Activated CD8-positive, alpha-beta memory T cell treated with anti-CD3 and anti-CD28 coated beads, Interleukin-2, amount 50 U/mL, for 1 hour (primary cell): Measurements from ENCODE around the gene FKBP10.
"Not testable (repeated sequence)": the region's sequence is repeated elsewhere in the genome, so short reads cannot be mapped to it uniquely, and the experiment has no call there.

Experiments used
- DNase-seq: peaks from one replicate; pipeline ENCODE4 v3.0.0-alpha.2; 2020; ENCODE audit errors: extremely low read depth

Gene FKBP10

GRCh38 chr17:41837761-41838538 lies 25.1 kb downstream of the FKBP10 start, which contains the start of gene KLHL10:
KLHL10 (plus strand) TSS chr17:41837825; CDS start chr17:41837933, 108 bp downstream.
- DNase-seq, result no peak

GRCh38 chr17:41839448-41839847 lies 26.6 kb downstream of the FKBP10 start:
- not testable (repeated sequence) for DNase-seq

- not testable (repeated sequence) for DNase-seq
Observed at GRCh38 chr17:41840781-41841180, 28.0 kb downstream of the FKBP10 start.

GRCh38 chr17:41844971-41845370 lies 32.2 kb downstream of the FKBP10 start:
- DNase-seq, result no peak

GRCh38 chr17:41848788-41849187 lies 36.0 kb downstream of the FKBP10 start:
- DNase-seq, result no peak

- DNase-seq, result no peak
Observed at GRCh38 chr17:41849251-41849990, 36.6 kb downstream of the FKBP10 start.

- DNase-seq, result not testable (repeated sequence)
Observed at GRCh38 chr17:41851382-41851781, 38.6 kb downstream of the FKBP10 start.

- DNase-seq, result no peak
Observed at GRCh38 chr17:41860254-41860931, 47.6 kb downstream of the FKBP10 start.

GRCh38 chr17:41863074-41863848 lies 50.5 kb downstream of the FKBP10 start:
- DNase-seq, result no peak

- no peak for DNase-seq
Observed at GRCh38 chr17:41864498-41864835, 51.7 kb downstream of the FKBP10 start.

- peak; percentile 62 for DNase-seq
Observed at GRCh38 chr17:41864836-41865595, 52.2 kb downstream of the FKBP10 start, which contains the start of gene KLHL11. KLHL11 (minus strand) TSS chr17:41865423; CDS start chr17:41865370, 53 bp downstream.

- no peak for DNase-seq
Observed at GRCh38 chr17:41865596-41865893, 52.7 kb downstream of the FKBP10 start.

GRCh38 chr17:41868568-41868967 lies 55.8 kb downstream of the FKBP10 start:
- no peak for DNase-seq

GRCh38 chr17:41869426-41869825 lies 56.6 kb downstream of the FKBP10 start:
- DNase-seq, result no peak

- no peak for DNase-seq
Observed at GRCh38 chr17:41870097-41870496, 57.3 kb downstream of the FKBP10 start.

- no peak for DNase-seq
Observed at GRCh38 chr17:41870627-41871026, 57.8 kb downstream of the FKBP10 start.

- no peak for DNase-seq
Observed at GRCh38 chr17:41871789-41872188, 59.0 kb downstream of the FKBP10 start.
